Measurements from ENCODE around the gene KIFC3. TPM values are rescaled to one million over a fixed set of nuclear protein-coding genes. Genes with fewer than 3 reads are reported as not detected.
"Not testable (repeated sequence)": the region's sequence is repeated elsewhere in the genome, so short reads cannot be mapped to it uniquely, and the experiment has no call there.

Gene KIFC3
- total RNA-seq, 1 donor from 2014 or later = 61.6 TPM

- no peak for ATAC-seq (ENCODE audit: poor library complexity)
- DNase-seq = peak; percentile 32
- intact Hi-C loops (cut with DNase I) = loop anchor here (10.0 kb wide), 1 partner anchor 254 kb away; the partner anchor contains the start of genes USB1 and ZNF319
Observed at GRCh38 chr16:57750796-57751538, 51.3 kb downstream of the KIFC3 start.

- intact Hi-C loops (cut with DNase I) = loop anchor here (10.0 kb wide), 1 partner anchor 255 kb away; the partner anchor contains the start of genes USB1 and ZNF319
Observed at GRCh38 chr16:57749856-57750452, 52.3 kb downstream of the KIFC3 start.

GRCh38 chr16:57749101-57749692, 53.1 kb downstream of the KIFC3 start:
- DNase-seq (no peak), ATAC-seq (ENCODE audit: poor library complexity) (no peak)
- intact Hi-C loops (cut with DNase I) = no loop called here

More at GRCh38 chr16:57749856-57750452, 52.3 kb downstream of the KIFC3 start:
- DNase-seq (peak; percentile 7), ATAC-seq (ENCODE audit: poor library complexity) (no peak)

- intact Hi-C loops (cut with DNase I) = no loop called here
- ATAC-seq (ENCODE audit: poor library complexity) (no peak), DNase-seq (peak; percentile 26)
Observed at GRCh38 chr16:57748596-57748995, 53.7 kb downstream of the KIFC3 start.

GRCh38 chr16:57747996-57748395, 54.3 kb downstream of the KIFC3 start:
- intact Hi-C loops (cut with DNase I) = no loop called here
- no peak for DNase-seq
- ATAC-seq (ENCODE audit: poor library complexity) = no peak

- intact Hi-C loops (cut with DNase I) = no loop called here
- ATAC-seq (ENCODE audit: poor library complexity) (no peak), DNase-seq (peak; percentile 20)
Observed at GRCh38 chr16:57747496-57747895, 54.8 kb downstream of the KIFC3 start.

- DNase-seq (peak; percentile 10), ATAC-seq (ENCODE audit: poor library complexity) (no peak)
- intact Hi-C loops (cut with DNase I) = no loop called here
Observed at GRCh38 chr16:57747091-57747490, 55.2 kb downstream of the KIFC3 start.

- peak; percentile 8 for DNase-seq
- ATAC-seq (ENCODE audit: poor library complexity); intact Hi-C loops (cut with DNase I): not testable (repeated sequence)
Observed at GRCh38 chr16:57746316-57746715, 56.0 kb downstream of the KIFC3 start.

- DNase-seq (peak; percentile 4), ATAC-seq (ENCODE audit: poor library complexity) (no peak)
- intact Hi-C loops (cut with DNase I) = no loop called here
Observed at GRCh38 chr16:57745768-57746167, 56.5 kb downstream of the KIFC3 start.

- DNase-seq = peak; percentile 18
- intact Hi-C loops (cut with DNase I) = no loop called here
- no peak for ATAC-seq (ENCODE audit: poor library complexity)
Observed at GRCh38 chr16:57744642-57744903, 57.7 kb downstream of the KIFC3 start.

GRCh38 chr16:57743886-57744641, 58.2 kb downstream of the KIFC3 start:
- peak; percentile 29 for DNase-seq
- intact Hi-C loops (cut with DNase I) = no loop called here
- ATAC-seq (ENCODE audit: poor library complexity) = no peak

- peak; percentile 19 for DNase-seq
- intact Hi-C loops (cut with DNase I) = no loop called here
- no peak for ATAC-seq (ENCODE audit: poor library complexity)
Observed at GRCh38 chr16:57743458-57743857, 58.8 kb downstream of the KIFC3 start.

- DNase-seq = no peak
- no peak for ATAC-seq (ENCODE audit: poor library complexity)
- intact Hi-C loops (cut with DNase I) = no loop called here
Observed at GRCh38 chr16:57742543-57742942, 59.7 kb downstream of the KIFC3 start.

- intact Hi-C loops (cut with DNase I) = no loop called here
- DNase-seq = peak; percentile 42
- ATAC-seq (ENCODE audit: poor library complexity) = peak; percentile 69
Observed at GRCh38 chr16:57741660-57742191, 60.6 kb downstream of the KIFC3 start.

- DNase-seq (no peak), ATAC-seq (ENCODE audit: poor library complexity) (no peak)
- intact Hi-C loops (cut with DNase I) = no loop called here
Observed at GRCh38 chr16:57740423-57741071, 61.7 kb downstream of the KIFC3 start.

GRCh38 chr16:57739756-57740422, 62.4 kb downstream of the KIFC3 start:
- DNase-seq (no peak), ATAC-seq (ENCODE audit: poor library complexity) (no peak)
- intact Hi-C loops (cut with DNase I) = no loop called here

- DNase-seq (no peak), ATAC-seq (ENCODE audit: poor library complexity) (no peak)
- intact Hi-C loops (cut with DNase I) = no loop called here
Observed at GRCh38 chr16:57738844-57739243, 63.4 kb downstream of the KIFC3 start.
